Hair follicular keratinocyte (primary cell): ENCODE data around the gene ATP1B2. TPM values are rescaled to one million over a fixed set of nuclear protein-coding genes. Genes with fewer than 3 reads are reported as not detected.

Experiments
- total RNA-seq: library from RNA; depleted of rRNA; stranded (reverse); fragments of >200 nt; gene quantifications from 2 replicates; pipeline ENCODE4 v1.2.3, GENCODE V29; 2015

The ATP1B2 gene, protein sequence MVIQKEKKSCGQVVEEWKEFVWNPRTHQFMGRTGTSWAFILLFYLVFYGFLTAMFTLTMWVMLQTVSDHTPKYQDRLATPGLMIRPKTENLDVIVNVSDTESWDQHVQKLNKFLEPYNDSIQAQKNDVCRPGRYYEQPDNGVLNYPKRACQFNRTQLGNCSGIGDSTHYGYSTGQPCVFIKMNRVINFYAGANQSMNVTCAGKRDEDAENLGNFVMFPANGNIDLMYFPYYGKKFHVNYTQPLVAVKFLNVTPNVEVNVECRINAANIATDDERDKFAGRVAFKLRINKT
- total RNA-seq = not detected in 2 replicates

DNA sequence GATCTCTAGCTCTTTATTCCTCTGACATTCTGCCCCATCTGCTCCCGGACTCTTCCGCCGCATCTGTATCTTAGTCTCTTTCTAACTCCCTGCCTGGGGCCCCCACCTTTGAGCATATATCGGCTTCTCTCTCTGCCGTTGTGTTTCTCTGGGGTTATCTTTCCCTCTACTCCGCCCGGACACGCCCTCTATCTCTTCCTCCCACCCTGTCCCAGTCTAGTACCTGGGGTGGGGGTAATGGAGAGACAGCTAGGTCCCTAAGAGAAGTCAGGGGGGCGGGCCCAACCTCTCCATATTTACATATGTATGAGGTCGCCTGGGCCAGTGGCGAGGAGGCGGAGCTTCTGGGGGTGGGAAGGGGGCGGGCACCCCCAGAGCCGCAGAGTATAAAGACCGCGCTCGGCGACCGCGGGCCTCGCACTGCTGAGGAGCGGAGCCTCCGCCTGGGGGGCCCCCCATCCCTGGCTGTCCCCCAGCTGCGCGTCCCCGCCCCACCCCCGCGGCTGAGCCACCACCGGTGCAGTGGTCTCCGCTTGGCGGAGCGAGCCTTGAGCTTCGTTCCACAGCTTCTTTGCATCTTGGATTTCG, at the start of gene ATP1B2:
TSS of gene ATP1B2 (plus strand) at position 418 of the 588 bp plus-strand sequence. CDS start 593 bp downstream, outside the sequence.

DNA sequence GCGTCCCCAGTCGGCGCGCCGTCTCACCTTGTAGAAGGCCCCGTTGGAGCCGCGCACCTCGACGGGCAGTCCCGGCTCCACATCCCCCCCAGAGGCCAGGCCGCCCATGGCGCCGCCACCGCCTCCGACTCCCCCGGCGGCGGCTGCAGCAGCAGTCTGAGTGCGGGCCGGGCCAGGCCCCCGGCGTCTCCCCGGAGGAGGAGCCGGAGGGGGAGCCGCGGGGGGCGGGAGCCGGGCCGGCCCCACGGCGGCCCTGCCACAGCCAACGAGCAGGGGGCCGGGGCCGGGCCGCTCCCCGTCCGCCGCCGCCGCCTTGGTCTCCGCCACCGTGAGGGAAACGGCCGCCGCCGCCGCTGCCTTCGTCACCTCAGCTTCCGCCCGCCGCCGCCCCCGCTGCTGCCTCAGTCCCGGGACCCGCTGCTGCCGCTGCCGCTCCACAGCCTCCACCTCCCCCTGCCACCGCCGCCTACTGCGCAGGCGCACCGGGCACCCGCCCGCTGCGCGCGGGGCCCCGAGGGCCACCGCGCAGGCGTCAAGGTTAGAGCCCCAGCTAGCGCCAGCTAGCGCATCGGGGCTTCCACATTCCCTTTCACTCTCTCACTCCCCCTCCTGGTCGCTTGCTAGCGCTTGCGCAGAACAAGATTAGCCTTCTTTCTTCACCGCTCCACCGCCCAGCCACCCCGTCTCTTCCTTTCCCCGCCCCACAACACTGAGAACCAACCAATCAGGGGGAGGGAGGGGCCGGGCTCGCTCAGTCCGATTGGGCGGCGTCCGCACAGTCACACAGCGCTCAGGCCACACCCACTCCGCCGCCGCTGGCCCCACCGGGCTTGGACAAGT, 36.1 kb upstream of the ATP1B2 start, which contains the start of gene FXR2:
TSS of gene FXR2 (minus strand) at position 473 of the 840 bp plus-strand sequence. CDS start at position 108, 365 bp downstream.

DNA sequence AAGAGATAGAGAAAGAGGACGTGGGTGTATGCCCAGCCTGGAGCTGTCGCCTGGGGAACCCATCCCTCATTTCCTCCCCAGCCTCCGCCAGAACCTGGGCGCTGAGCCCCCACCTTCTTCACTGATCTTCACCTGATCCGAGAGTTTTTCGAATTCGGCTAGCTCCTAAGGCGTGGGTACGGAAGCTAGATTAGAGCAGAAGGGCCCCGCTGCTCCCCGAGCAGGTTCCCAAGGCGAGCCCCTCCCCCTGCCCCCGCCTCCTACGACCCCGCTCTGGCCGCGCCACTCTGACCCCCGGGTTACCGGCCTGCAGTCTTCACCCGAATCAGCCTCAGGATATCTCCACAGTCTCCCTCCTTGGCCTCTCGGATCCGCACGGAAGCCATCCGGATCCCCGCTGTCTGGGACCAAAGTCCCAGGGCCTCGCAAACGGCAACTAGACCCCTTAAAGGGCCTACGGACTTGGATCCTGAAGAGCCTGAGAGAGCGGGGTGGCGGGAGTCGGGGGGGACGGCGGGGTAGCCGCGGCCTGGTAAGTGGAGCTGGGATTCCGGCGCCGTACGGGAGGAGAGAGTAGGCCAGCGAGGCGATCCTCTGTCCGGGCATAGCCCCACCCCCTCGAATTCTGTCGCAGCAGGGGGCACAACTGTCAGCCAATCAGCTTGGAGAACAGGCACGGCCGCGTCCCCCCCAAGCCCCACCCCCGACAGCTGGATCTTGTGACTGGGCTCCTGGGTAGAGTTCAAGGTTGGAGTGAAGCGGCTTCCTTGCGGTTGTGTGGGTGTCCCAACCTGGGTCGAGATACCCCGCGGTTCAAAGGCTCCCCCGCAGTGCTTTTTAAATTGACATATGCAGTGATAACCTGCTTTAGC, 23.2 kb upstream of the ATP1B2 start, which contains the start of gene SAT2:
TSS of gene SAT2 (minus strand) at position 572 of the 872 bp plus-strand sequence. CDS start at position 386, 186 bp downstream.

DNA sequence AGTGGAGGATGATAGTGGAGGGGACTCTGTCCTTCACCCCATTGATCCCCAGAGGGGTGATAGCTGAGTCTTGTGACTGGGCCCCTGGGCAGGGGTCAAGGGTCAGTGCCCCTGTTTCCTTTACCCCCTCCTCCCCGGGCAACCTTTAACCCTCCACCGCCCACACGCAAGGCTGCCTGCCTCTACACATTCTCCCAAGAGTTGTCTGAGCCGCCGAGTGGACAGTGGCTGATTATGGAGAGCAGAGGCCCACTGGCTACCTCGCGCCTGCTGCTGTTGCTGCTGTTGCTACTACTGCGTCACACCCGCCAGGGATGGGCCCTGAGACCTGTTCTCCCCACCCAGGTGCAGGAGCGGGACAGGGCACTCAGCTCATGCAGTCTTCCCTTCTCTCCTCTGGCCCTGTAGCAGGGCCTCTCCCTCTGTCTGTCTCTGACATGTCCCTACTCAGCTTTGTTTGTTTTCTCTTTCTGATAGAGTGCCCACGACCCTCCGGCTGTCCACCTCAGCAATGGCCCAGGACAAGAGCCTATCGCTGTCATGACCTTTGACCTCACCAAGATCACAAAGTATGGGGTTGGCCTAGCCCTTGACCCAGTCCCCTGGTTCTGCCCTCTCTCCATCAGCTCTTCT, 20.7 kb upstream of the ATP1B2 start, which contains the start of gene SHBG:
TSS of gene SHBG (plus strand) at position 197 of the 633 bp plus-strand sequence. CDS start at position 235, 38 bp downstream.

DNA sequence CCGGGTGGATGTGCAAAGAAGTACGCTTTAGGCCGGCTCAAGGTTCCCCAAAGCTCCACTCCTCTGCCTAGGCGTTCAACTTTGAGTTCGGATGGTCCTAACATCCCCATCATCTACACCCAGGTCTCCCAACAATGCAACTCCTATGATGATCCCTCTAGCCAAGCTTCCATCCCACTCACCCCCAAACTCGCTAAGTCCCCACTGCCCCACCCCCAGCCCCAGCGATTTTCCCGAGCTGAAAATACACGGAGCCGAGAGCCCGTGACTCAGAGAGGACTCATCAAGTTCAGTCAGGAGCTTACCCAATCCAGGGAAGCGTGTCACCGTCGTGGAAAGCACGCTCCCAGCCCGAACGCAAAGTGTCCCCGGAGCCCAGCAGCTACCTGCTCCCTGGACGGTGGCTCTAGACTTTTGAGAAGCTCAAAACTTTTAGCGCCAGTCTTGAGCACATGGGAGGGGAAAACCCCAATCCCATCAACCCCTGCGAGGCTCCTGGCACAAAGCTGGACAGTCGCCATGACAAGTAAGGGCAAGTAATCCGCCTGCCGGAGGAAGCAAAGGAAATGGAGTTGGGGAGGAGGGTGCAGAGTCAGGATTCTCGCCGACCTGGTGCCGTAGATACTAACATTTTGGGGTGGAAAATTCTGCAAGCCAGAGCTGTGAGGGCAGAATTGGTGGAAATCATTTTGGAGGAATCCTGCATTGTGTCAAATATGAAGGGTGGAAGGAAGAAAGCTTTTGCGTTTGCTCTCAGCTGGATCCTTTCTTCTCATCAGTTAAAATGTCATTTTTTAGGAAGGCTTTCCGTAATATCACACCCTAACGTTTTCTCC, 36.6 kb downstream of the ATP1B2 start, which contains the start of gene TP53:
TSS of gene TP53 (minus strand) at position 419 of the 836 bp plus-strand sequence. CDS start 10,896 bp downstream, outside the sequence.

GRCh38 chr17:7687908-7688807, 37.4 kb downstream of the ATP1B2 start, which contains the start of gene WRAP53:
Gene WRAP53, plus strand, starts transcription at chr17:7688477. Its CDS starts 172 bp downstream, at chr17:7688649.

DNA sequence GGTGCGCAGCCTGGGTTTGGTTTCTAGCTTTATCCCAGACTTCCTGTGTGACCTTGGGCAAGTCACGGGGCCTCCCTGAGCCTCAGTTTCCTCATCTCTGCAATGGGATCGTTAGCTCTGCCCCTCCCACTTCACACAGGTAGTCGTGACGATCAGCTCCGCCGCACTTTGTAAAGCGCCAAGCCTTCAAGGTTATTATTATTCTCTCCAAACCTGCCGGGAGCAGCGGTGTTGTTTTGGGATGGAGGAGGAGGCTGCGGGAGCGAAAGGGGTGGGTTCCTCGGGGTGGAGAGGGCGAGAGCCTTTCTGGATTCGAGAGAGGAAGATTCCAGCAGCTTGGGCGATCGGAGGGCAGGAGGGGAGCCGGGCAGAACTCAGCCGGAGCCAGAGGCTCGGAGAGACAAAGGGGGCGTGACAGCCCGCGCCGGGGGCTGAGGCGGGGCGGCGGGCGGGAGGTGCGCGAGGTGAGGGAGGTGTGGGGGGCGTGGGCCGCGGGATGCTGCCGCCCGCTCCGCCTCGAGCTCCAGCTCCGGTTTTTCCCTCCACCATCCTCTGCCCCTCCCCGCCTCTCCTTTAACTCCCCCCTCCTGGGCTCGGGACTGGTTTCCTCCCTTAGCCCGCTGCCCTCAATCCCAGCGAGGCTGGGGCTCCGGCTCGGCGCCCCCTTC, 54.0 kb downstream of the ATP1B2 start, which contains the start of gene EFNB3:
TSS of gene EFNB3 (plus strand) at position 602 of the 668 bp plus-strand sequence. CDS start 397 bp downstream, outside the sequence.

Other genes with a start within 250 kb of the ATP1B2 start
- 138 and 193 TPM in 2 replicates for gene TMEM256, start 246.8 kb upstream of the ATP1B2 start, total RNA-seq
- 2.4 and 6.1 TPM in 2 replicates for gene NLGN2, start 243.1 kb upstream of the ATP1B2 start, total RNA-seq
- not detected in 2 replicates for gene SPEM1, start 230.6 kb upstream of the ATP1B2 start, total RNA-seq
- not detected in 2 replicates for gene SPEM2, start 225.3 kb upstream of the ATP1B2 start, total RNA-seq
- gene SPEM3, start 222.1 kb upstream of the ATP1B2 start, total RNA-seq = not detected in 2 replicates
- 25.2 and 30.4 TPM in 2 replicates for gene TMEM102, start 215.5 kb upstream of the ATP1B2 start, total RNA-seq
- gene FGF11, start 211.4 kb upstream of the ATP1B2 start, total RNA-seq = 7.5 and 17.3 TPM in 2 replicates
- 9.8 and 14.8 TPM in 2 replicates for gene CHRNB1, start 205.9 kb upstream of the ATP1B2 start, total RNA-seq
- gene ZBTB4, start 171.3 kb upstream of the ATP1B2 start, total RNA-seq = 25.9 and 36.8 TPM in 2 replicates
- not detected in 2 replicates for gene SLC35G6, start 169.5 kb upstream of the ATP1B2 start, total RNA-seq
- 31.9 and 33.7 TPM in 2 replicates for gene POLR2A, start 166.6 kb upstream of the ATP1B2 start, total RNA-seq
- 8.8 and 10.3 TPM in 2 replicates for gene TNFSF12, start 101.9 kb upstream of the ATP1B2 start, total RNA-seq
- 0.80 and 5.9 TPM in 2 replicates for gene TNFSF13, start 92.2 kb upstream of the ATP1B2 start, total RNA-seq
- gene SENP3, start 89.0 kb upstream of the ATP1B2 start, total RNA-seq = 56.2 and 86.9 TPM in 2 replicates
- gene CD68, start 71.3 kb upstream of the ATP1B2 start, total RNA-seq = 23.4 and 57.7 TPM in 2 replicates
- gene MPDU1, start 67.1 kb upstream of the ATP1B2 start, total RNA-seq = 138 and 153 TPM in 2 replicates
- 141 and 207 TPM in 2 replicates for gene SOX15, start 60.8 kb upstream of the ATP1B2 start, total RNA-seq
- gene FXR2, start 36.0 kb upstream of the ATP1B2 start, total RNA-seq = 39.6 and 41.3 TPM in 2 replicates
- gene SAT2, start 23.1 kb upstream of the ATP1B2 start, total RNA-seq = 25.8 and 43.2 TPM in 2 replicates
- not detected in 2 replicates for gene SHBG, start 20.8 kb upstream of the ATP1B2 start, total RNA-seq
- gene TP53, start 36.6 kb downstream of the ATP1B2 start, total RNA-seq = 42.5 and 54.0 TPM in 2 replicates
- gene WRAP53, start 37.6 kb downstream of the ATP1B2 start, total RNA-seq = 7.9 and 17.5 TPM in 2 replicates
- 0.65 and 3.2 TPM in 2 replicates for gene EFNB3, start 54.3 kb downstream of the ATP1B2 start, total RNA-seq
- gene DNAH2, start 66.8 kb downstream of the ATP1B2 start, total RNA-seq = 0.23 and 0.55 TPM in 2 replicates
- gene KDM6B, start 183.3 kb downstream of the ATP1B2 start, total RNA-seq = 2.1 and 3.9 TPM in 2 replicates
- 0.23 TPM in 1 of 2 replicates, not detected in the other for gene TMEM88, start 204.1 kb downstream of the ATP1B2 start, total RNA-seq
- 70.1 and 79.4 TPM in 2 replicates for gene NAA38, start 206.6 kb downstream of the ATP1B2 start, total RNA-seq
- 5.0 and 11.6 TPM in 2 replicates for gene CYB5D1, start 207.1 kb downstream of the ATP1B2 start, total RNA-seq
- gene CHD3, start 237.9 kb downstream of the ATP1B2 start, total RNA-seq = 52.9 and 57.0 TPM in 2 replicates